Daoy (cell line): ENCODE measurements around the gene SKP1. TPM values are rescaled to one million over a fixed set of nuclear protein-coding genes. Genes with fewer than 3 reads are reported as not detected.
A peak's percentile ranks its signal among the peaks of the same experiment; 100 is the strongest.

ENCODE experiments used
- DNase-seq: peaks from one replicate; pipeline ENCODE4 v3.0.0-alpha.2; 2015; ENCODE audit warnings: low read depth
- total RNA-seq: library from RNA; depleted of rRNA; stranded (reverse); fragments of >200 nt; shearing (Covaris generic); gene quantifications from 2 replicates; pipeline ENCODE4 v1.2.3, GENCODE V29; 2014; rRNA removed

Gene SKP1
- total RNA-seq, 1 experiment from 2014 or later: 386 TPM

DNA sequence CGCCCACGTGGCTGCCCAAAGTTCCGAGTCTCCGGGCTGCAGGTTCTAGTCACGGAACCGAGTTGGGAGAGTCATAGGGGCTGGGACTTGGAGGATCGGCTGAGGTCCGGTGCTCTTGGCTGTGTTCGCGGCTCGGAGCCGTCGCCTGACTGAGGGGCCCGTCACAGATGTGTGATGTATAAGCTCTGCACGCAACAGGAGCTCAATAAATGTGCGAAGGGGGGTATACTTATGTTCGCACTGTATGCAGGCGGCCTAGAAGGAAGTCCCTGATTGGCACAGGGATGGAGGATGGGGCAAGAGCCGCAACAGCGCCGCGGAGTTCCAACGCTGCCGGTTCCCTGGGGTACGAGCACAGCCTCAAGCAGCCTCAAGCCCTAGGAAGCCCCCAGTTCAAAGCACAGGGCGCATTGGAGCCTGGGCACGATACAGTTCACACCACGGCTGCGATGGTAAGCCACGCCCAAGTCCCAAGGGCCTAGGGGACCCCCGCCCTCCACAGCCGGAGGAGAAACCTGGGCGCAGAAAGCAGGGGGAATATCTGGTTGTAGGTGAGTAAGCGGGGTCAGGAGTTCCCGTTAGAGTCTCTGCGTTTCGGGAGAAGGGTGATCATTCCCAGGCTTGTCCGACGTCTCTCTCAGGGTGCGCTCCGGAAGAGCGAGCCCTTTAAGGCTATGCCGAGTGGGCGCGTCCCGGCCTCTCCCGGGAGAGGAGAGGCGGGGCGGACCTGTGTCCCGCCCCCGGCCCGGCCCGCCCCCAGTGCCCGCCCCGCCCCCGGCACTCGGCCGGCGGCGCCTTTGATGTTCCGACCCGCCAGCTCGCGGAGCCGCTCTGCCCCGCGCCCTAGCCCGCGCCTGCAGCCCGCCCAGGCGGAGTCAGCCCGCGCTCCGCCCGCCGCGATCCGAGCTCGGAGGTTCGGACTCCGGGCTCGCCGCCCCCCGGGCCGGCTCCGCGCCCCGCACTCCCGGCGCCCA is 62.6 kb downstream of the SKP1 start, which contains the start of gene TCF7:
Gene TCF7, plus strand, starts transcription at position 780 of the 974 bp plus-strand sequence. CDS start 226 bp downstream, outside the sequence.
- DNase-seq: peak; percentile 89

DNA sequence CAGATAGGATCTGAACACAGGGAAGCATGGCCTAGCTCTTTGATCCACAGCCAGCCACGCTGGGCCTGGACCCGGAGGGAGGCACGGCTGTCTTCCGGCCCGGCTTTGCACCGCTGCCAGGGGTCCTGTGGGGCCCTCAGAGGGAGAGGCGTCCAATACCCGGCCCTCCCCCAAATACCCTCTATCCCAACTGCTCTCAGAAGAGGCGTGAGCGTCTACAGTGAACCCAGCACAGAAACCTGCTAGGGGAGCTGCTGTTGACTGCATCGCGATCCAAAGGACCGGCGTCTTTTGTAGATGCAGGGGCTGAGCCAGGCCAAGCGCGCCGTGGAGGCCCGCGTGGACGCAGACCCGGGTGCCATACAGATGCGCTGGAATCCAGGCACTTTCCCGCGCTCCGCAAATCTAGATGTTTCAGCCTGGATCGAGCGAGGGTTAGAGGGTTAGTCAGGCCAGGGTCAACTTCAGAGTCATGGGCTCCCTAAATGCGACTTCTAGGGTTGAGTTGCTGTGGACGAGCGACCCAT is 63.3 kb downstream of the SKP1 start:
- no peak for DNase-seq

DNA sequence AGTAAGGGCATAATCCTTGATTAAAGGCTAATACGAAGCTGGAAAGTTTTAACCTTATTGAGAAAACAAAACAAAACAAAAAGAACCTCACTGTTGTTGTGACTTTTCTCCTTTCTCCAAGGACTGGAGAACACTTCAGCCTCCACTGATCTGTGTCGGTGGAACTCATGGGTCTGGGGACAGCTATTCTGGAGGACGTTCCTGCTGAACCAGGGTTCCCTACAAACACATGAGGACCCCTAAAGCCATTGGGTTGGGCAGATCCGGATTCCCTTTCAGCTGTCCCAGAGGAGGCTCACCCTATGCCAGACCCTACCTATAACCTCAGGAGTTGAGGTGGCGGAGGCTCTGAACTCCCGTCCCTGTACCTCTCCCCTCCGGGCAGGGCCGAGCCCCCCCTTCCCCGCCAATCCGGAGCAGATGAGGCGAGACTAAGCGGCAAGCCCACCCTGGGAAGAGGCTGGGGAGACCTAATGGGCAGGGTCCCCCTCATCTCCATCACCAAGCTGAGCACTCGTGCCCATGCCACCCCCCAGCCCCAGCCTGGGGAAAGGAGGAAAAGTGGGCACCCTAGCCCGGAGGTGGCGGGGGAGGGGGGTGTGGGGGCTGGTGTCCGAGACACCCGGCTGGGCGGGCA is 63.9 kb downstream of the SKP1 start:
- no peak for DNase-seq

DNA sequence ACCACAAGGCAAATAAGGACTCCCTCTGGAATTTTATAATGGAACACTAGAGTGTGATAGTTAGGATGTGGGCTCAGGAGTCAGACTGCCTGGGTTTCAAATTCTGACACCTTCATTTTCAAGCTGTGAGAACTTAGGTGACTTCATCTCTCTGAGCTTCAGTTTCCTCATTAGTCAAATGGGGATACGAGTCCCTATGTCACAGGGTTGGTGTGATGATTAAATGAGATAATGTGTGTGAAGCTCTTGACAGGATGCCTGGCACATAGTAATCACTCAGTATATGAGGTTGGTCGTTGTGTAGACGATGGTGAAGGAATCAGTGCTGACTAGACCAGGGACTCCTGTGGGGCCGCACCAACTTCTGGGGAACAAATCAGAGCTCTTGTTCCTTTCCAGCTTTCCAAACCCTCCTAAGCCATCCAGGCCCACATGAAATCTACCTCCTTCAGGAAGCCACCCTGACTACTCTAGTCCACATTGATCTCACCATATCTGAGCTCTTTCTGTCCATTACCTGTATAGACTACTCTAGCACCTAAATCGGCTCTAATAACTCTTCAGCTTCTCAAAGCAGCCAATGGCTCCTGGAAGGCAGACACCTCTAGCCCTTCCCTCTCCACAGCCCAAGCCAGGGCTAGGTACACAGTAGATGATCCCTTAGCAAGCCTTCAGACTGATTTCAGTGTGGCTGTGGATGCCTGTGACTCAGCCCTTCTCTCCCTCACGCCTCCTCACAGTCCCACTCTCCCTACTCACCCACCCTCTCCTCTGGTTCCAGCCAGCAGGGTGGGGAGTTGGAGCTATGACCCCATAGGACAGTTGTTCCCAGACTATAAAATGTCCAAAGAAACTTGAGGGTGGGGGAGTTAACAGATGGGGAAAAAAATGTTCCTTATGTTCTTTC is 64.8 kb downstream of the SKP1 start:
- DNase-seq: peak; percentile 69

DNA sequence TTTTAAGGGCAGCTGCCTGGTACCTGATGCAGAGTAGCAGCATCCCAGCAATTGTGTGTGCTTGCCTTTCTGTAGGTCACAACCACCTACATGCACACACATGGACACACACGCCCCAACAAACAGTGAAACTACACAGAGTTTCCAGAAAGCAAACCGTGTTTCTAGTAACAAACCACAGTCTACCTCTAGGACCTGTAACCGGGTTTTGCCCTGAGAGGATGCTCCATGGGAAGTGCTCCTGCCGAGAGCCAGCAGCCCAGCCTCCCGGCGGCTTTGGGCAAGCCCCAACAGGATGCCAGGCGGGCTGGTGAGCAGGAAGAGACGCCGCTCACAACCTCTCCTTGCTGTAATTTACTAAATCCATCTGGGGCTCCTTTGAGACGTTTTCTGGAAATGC is 66.4 kb downstream of the SKP1 start:
- DNase-seq: no peak

DNA sequence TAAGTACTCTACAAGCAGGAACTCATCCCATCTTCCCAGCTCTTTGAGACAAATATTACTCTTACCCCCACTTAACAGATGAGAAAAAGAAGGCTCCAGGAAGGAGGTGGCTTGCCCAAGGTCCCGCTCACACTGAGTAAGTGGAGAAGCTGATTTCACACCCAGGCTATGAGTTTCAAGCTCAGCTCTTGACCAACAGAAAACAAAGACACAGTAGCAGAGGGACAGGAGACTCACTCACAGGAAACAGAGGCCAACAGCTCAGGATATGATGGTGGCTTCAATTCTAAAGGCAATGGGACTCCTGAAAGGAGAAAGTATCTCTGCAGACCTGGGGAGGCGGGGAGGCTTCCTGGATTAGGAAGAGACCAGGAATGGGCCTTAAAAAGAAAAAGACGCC is 69.0 kb downstream of the SKP1 start:
- no peak for DNase-seq

DNA sequence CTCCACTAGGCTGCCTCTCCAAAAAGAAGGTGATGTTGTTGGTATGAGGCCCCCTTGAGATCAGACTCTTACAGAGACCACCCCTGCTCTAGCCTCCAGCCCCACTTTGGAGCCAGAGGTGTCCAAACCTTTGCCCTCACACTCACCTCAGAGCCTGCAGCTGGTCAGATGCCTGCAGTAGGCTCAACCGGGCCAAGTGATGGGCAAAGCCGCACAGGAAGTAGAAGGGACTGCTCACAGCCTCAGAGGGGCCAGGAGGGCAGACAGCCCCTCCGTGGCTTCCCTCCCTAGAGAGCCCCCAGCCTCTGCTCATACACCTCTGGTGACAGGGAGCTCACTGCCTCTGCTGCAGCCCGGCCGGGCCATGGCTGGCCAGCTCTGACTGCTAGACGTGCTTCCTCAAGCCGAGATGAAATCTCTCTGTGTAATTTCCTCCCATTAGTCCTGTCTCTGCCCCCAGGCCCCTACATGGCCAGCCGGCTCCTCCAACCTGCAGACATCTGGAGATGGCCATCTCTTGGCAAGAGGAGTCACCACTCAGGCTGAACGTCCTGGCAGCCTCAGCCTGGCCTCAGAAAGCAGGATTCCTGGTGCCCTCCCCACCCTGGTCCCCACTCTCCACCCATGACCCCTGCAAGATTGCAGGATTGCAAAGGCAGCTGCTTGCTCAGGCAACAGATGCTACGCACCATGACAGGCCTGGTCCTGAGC is 69.6 kb downstream of the SKP1 start:
- no peak for DNase-seq

DNA sequence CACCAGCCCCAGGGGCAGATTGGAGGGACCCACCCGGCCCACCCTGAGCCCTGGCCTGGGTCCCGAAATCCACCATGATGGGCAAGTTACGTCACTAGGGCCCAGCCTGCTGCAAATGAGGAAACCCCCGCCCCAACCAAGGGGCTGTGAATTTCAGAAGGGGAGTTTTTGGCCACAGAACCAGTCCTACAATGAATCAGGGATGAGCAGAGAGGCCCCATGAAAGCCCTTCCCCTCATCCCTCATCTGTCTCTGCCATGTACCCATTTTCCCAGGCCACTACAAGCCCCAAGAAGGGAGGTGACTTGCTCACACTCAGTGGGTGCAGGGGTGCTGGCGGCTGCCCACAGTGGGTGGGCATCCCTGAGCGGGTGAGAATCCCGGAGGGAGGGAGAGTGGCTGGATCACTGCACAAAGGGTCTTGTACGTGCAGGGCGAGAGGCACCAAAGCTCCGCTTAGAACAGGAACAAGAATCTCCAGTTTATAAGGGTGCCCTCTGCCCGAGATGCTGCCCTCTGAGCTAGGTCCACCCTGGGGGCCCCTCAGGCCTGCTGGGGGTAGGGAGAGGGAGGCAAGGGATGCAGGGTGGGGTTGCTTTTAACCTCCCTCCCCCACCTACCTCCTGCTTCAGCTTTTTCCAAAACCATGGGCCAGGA is 72.6 kb downstream of the SKP1 start:
- DNase-seq: no peak

DNA sequence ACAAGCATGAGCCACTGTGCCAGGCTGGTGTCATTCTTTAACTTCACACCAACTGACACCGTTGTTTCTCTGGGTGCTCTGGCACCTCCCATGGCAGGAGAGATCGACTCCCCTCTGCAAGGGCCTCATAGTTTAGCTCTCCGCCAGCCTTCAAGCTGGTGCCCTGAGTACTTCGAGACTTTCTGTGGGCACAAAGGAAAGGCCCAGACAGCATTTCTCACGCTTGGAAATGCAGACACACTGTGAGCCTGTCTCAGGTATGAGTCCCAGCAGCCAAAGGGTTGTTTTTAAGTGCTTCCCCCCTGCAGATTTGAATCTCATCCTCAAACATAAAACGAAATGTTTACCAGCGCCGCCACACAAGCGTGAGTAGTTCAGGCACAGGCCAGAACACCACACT is 73.4 kb downstream of the SKP1 start:
- DNase-seq: no peak

DNA sequence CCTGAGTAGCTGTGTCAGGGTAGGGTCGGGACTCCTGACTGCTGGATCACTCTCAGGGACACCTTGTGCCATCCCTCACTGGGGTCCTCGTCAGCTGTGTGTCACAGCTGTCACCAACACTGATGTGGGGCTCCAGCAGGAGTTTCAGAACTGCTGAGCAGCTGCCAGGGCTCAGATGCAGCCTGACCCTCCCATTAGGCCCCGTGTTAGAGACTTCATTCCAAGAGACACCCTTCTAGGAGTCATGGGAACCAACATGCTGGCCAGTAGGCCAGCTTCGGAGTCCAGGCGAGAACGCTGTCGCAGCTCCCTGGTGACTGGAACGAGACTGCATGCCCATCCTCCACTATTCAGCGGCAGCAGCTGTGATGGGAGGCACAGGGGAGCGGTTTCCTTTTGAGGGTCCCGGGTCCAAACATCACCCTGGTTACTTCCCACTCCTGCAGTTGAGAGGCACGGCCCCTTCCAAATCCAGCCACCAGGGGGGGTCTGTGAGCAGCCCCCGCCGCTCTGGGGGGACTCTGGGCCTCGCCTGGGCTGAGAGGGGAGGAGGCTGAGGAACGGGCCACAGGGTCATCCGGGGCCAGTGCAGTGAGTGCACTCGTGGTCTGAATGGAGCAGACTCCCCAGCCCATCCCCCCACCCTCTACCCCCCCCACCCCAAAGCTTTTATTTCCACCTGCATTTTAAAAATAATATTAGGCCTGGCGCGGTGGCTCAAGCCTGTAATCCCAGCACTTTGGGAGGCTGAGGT is 74.9 kb downstream of the SKP1 start:
- DNase-seq: peak; percentile 62

DNA sequence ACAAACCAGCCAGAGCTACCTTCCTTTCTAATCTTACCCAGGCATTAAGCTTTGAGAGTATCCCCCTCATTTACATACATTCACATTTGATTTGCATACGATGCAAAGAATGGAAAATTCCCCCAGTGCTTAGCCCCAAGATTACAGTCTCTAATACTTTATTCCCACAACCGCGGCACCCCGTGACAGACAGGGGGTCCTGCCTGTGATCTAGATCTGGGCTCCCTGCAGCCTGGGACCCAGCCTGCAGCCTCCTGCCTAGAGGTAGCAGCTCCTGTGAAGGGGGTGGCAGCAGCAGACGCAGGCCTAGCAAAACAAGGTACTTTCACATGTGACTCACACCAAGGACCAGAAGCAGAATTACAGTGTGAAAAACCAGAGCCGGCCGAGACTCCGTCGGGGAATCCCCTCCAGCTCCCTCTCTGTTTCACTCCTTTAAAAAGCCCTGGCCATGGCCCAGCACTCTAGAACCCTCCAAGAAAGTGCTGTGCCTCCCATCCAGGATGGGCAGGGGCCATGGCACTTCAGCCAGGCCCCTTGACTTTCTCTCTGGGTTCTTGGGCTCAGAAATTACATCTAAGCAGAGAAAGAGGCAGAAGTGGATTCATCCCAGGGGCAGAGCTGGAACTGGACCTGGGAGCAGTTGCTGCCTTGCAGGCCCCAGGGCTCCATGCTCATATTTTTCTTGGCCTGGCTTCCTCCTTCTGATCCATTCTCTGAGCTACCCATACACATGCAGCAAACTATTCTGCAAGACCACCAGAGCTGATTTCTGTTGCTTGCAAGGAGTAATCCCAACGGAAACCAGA is 76.3 kb downstream of the SKP1 start:
- DNase-seq: peak; percentile 86

DNA sequence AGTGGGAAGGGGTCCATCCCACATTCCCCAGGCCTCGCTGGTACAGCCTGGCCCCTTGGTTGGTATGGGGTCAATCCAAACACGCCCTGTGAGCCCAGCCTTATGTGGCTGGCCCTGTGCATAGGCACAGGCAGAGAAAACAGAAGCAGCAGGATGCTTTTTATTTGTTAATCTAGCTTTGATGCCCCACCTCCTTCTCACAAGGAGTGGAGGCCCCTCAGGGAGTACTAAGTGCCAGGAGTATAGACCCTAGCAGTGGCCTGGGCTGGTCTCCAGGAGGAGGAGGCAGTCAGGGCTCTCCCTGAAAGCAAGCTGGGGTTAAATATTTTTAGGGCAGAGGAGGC is 76.8 kb downstream of the SKP1 start:
- DNase-seq: no peak

DNA sequence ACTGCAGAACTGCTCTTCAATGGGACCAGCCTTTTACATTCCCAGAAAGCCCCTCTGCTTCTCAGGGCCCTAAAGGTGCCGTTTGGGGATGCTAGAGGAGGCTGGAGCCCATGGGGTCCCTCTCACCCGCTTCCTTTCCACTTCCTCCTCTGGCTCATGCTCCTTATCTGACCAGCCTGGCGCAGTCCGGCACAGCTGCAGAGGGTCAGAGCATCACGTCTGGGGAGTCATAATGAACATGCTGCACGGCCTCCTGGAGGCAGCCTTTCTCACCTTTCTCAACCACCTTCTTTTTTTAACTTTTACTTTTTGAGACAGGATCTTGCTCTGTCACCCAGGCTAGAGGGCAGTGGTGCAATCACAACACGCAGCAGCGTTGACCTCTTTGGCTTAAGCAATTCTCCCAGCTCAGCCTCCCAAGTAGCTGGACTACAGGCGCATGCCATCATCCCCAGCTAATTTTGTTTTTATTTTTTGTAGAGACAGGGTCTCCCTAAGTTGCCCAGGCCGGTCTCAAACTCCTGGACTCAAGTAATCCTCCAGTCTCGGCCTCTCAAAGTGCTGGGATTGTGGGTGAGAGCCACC is 77.4 kb downstream of the SKP1 start:
- DNase-seq: no peak

Other genes starting within 250 kb of the SKP1 start
- 62.3 and 66.9 TPM in 2 replicates for gene C5orf15, start 208.3 kb downstream of the SKP1 start, total RNA-seq
- 474 and 499 TPM in 2 replicates for gene VDAC1, start 172.0 kb downstream of the SKP1 start, total RNA-seq
- 4.1 and 4.3 TPM in 2 replicates for gene TCF7, start 62.3 kb downstream of the SKP1 start, total RNA-seq
- 416 and 424 TPM in 2 replicates for gene PPP2CA, start 49.1 kb upstream of the SKP1 start, total RNA-seq
- gene CDKL3, start 190.2 kb upstream of the SKP1 start, total RNA-seq: 1.7 and 14.9 TPM in 2 replicates
- 21.6 and 30.0 TPM in 2 replicates for gene UBE2B, start 194.6 kb upstream of the SKP1 start, total RNA-seq
- gene CDKN2AIPNL, start 234.9 kb upstream of the SKP1 start, total RNA-seq: 72.1 and 75.7 TPM in 2 replicates